ENCODE data around the gene CUZD1.

Gene CUZD1

DNA sequence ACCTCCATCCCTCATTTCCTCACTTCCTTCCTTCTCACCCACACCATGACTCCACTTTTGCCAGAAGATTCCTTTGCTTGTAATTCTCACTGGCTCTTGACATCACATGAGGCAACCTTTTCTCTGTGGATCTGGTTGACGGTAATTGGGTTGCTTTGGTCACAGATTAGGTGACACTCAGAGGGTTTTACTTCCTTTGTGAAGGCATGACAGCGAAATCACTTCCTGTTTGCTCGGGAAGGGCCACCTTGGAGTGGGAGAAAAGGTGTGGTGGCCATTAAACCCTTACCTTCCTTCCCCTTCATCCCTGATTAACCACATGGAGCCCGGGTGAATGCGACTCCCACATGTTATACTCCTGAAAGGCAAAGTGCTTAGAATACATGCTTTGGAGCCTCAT, 30.2 kb downstream of the CUZD1 start:
- Histone ChIP-seq H2AFZ (ENCODE audit: low read length) (no peak overlapping the region; the same call in 1 of the 2 replicates), H4K20me1 (ENCODE audit: insufficient read depth, low read length, poor library complexity, severe bottlenecking) (no peaks in the 10 kb centered on the region), H3K4me3 (ENCODE audit: low read length, poor library complexity, severe bottlenecking) (no peak overlapping the region), H3K79me2 (ENCODE audit: insufficient read depth, low read length) (no peaks in the 10 kb centered on the region), H3F3A (ENCODE audit: low read depth) (no peaks in the 10 kb centered on the region), H3K4me2 (ENCODE audit: low read depth, low read length, poor library complexity, severe bottlenecking) (no peak overlapping the region), H3K27me3 (ENCODE audit: insufficient read depth, low read length, poor library complexity, severe bottlenecking) (no peaks in the 10 kb centered on the region), H3K36me3 (ENCODE audit: insufficient read depth, low read length) (no peaks in the 10 kb centered on the region), H3K4me1 (ENCODE audit: insufficient read depth, low read length, poor library complexity, severe bottlenecking) (no peaks in the 10 kb centered on the region), H3K9me3 (ENCODE audit: insufficient read depth, low read depth, low read length) (no peaks in the 10 kb centered on the region), H3K9ac (ENCODE audit: low read depth, low read length, poor library complexity, severe bottlenecking) (no peak overlapping the region), H3K9me2 (replicated peaks; ENCODE audit: low read depth, low read length) (no peaks in the 10 kb centered on the region)
- no peak for TF ChIP-seq EZH2phosphoT487 (IDR thresholded peaks at IDR 0.05; ENCODE audit: borderline replicate concordance)
- TF ChIP-seq, protein P1, sequence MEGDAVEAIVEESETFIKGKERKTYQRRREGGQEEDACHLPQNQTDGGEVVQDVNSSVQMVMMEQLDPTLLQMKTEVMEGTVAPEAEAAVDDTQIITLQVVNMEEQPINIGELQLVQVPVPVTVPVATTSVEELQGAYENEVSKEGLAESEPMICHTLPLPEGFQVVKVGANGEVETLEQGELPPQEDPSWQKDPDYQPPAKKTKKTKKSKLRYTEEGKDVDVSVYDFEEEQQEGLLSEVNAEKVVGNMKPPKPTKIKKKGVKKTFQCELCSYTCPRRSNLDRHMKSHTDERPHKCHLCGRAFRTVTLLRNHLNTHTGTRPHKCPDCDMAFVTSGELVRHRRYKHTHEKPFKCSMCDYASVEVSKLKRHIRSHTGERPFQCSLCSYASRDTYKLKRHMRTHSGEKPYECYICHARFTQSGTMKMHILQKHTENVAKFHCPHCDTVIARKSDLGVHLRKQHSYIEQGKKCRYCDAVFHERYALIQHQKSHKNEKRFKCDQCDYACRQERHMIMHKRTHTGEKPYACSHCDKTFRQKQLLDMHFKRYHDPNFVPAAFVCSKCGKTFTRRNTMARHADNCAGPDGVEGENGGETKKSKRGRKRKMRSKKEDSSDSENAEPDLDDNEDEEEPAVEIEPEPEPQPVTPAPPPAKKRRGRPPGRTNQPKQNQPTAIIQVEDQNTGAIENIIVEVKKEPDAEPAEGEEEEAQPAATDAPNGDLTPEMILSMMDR (conservative IDR thresholded peaks at IDR 0.05; ENCODE audit: low read length): no peak

DNA sequence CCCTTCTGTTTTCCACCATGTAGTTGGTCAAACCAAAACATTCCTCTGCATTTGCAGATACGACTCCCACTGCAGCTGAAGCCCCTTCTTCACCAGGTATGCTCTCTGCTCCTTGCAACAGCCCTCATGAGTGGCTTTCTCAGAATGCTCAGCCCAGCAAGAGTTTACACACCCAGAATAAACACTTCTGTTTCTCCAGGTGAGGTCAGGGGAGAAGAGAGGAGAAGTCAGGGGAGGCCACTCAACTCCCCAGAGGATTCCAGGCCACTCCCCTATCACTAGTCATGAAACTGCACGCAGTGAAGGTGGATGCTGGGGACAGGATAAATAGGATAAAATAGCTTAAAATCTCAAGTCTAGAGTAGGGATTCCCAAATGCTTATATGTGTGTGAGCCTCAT, 31.2 kb downstream of the CUZD1 start:
- H3K27me3 ChIP-seq (ENCODE audit: insufficient read depth, low read length, poor library complexity, severe bottlenecking): no peaks in the 10 kb centered on the region
- H3F3A ChIP-seq (ENCODE audit: low read depth): no peaks in the 10 kb centered on the region
- no peaks in the 10 kb centered on the region for H3K36me3 ChIP-seq (ENCODE audit: insufficient read depth, low read length)
- no peaks in the 10 kb centered on the region for H4K20me1 ChIP-seq (ENCODE audit: insufficient read depth, low read length, poor library complexity, severe bottlenecking)
- H3K79me2 ChIP-seq (ENCODE audit: insufficient read depth, low read length): no peaks in the 10 kb centered on the region
- no peak overlapping the region for H2AFZ ChIP-seq (ENCODE audit: low read length)
- TF ChIP-seq EZH2phosphoT487 (IDR thresholded peaks at IDR 0.05; ENCODE audit: borderline replicate concordance): no peak
- TF ChIP-seq, protein P1 (conservative IDR thresholded peaks at IDR 0.05; ENCODE audit: low read length): no peak
- H3K9ac ChIP-seq (ENCODE audit: low read depth, low read length, poor library complexity, severe bottlenecking): no peak overlapping the region
- H3K4me3 ChIP-seq (ENCODE audit: low read length, poor library complexity, severe bottlenecking): no peak overlapping the region
- H3K9me3 ChIP-seq (ENCODE audit: insufficient read depth, low read depth, low read length): no peaks in the 10 kb centered on the region
- no peaks in the 10 kb centered on the region for H3K9me2 ChIP-seq (replicated peaks; ENCODE audit: low read depth, low read length)
- H3K4me1 ChIP-seq (ENCODE audit: insufficient read depth, low read length, poor library complexity, severe bottlenecking): no peaks in the 10 kb centered on the region
- H3K4me2 ChIP-seq (ENCODE audit: low read depth, low read length, poor library complexity, severe bottlenecking): no peak overlapping the region

DNA sequence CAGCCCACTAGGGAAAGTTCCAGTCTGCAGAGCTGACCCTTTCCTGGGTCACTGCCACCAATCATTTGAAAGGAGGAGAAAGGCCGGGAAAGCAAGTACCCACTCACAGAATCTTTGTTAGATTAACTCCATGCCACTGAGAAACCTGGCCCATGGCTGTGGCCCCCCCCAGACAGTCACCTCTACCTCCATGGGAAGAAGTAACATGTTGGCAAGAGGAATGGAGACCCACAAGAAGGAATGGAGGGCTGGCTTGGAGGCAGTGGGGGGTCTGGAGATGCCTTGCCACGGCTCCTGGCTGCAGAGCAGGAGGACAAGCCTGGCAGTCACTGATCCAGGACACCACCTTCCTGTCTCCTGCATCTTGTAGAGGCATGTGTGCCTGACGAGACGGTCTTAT, 32.9 kb downstream of the CUZD1 start:
- Histone ChIP-seq H3K79me2 (ENCODE audit: insufficient read depth, low read length) (no peaks in the 10 kb centered on the region), H2AFZ (ENCODE audit: low read length) (no peak overlapping the region), H3K4me3 (ENCODE audit: low read length, poor library complexity, severe bottlenecking) (no peak overlapping the region), H3K4me2 (ENCODE audit: low read depth, low read length, poor library complexity, severe bottlenecking) (no peak overlapping the region), H3K4me1 (ENCODE audit: insufficient read depth, low read length, poor library complexity, severe bottlenecking) (no peaks in the 10 kb centered on the region), H3K9me2 (replicated peaks; ENCODE audit: low read depth, low read length) (no peaks in the 10 kb centered on the region), H3K36me3 (ENCODE audit: insufficient read depth, low read length) (no peaks in the 10 kb centered on the region), H3K9ac (ENCODE audit: low read depth, low read length, poor library complexity, severe bottlenecking) (no peak overlapping the region), H3F3A (ENCODE audit: low read depth) (no peaks in the 10 kb centered on the region), H3K9me3 (ENCODE audit: insufficient read depth, low read depth, low read length) (no peaks in the 10 kb centered on the region), H4K20me1 (ENCODE audit: insufficient read depth, low read length, poor library complexity, severe bottlenecking) (no peaks in the 10 kb centered on the region), H3K27me3 (ENCODE audit: insufficient read depth, low read length, poor library complexity, severe bottlenecking) (no peaks in the 10 kb centered on the region)
- no peak for TF ChIP-seq EZH2phosphoT487 (IDR thresholded peaks at IDR 0.05; ENCODE audit: borderline replicate concordance)
- TF ChIP-seq, protein P1 (conservative IDR thresholded peaks at IDR 0.05; ENCODE audit: low read length): no peak

All from Loucy (cell line).